Measurements from ENCODE around the gene TCF4. TPM values are rescaled to one million over a fixed set of nuclear protein-coding genes. Genes with fewer than 3 reads are reported as not detected.

Gene TCF4
- total and polyA plus RNA-seq, 2 of the 13 experiments (the other 11 are each of a cell fraction or from before 2014, with no cell fraction given): not detected

DNA sequence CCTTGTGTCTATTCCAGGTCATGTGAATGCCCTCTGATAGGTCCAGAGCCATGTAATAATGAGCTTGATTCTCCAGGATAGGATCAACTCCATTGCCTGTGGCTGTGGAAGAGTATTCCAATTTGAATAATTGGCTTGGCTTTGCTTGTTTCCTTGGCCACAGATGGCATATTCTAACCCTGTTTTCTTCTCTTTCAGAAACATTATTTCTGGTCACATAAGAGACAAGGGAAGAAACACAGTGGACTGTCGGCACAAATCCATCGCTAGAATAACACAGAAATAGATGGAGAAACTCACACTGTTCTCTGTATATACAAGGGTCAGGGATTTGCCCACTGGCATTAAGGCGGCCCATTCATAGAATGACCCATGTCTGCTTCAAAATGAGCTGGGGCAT lies 350.3 kb downstream of the TCF4 start:
- no TSS peak for BruUV-seq (replicated peaks)
- ChIA-PET POLR2A (no interaction called here), CTCF (ENCODE audit: low intra/inter-chr PET ratio, low total read pairs) (no interaction called here)
- Histone ChIP-seq H3K27me3 (ENCODE audit: control insufficient read depth in 1 of 2, insufficient read depth in 2 of 2, low read length in 2 of 2) (0 out of 5 replicates have a peak, but pooled peaks cover 0 to 6% of the 10 kb centered on the region in 2 experiments), H3K4me1 (ENCODE audit: insufficient read depth, low read length) (no peaks in the 10 kb centered on the region), H4K20me1 (ENCODE audit: insufficient read depth, low read length) (no peaks in the 10 kb centered on the region), H2AFZ (ENCODE audit: low read length) (no peak overlapping the region), H3K4me3 (replicated peaks in 1 of 3; ENCODE audit: insufficient read depth in 1 of 3, low read depth in 2 of 3, low read length in 3 of 3) (no peak overlapping the region), H3K9ac (ENCODE audit: insufficient read depth, low read depth, low read length) (no peak overlapping the region), H3K9me3 (ENCODE audit: low read length) (no peaks in the 10 kb centered on the region), H3K36me3 (replicated peaks in 1 of 2; ENCODE audit: control insufficient read depth in 1 of 2, insufficient read depth in 2 of 2, low read length in 2 of 2) (no peaks in the 10 kb centered on the region), H3K4me2 (ENCODE audit: low read depth, low read length) (no peak overlapping the region), H3K27ac (ENCODE audit: extremely low read length, insufficient read depth, low read length) (no peak overlapping the region), H3K79me2 (ENCODE audit: insufficient read depth, low read length) (no peaks in the 10 kb centered on the region)
- TF ChIP-seq, protein P1, sequence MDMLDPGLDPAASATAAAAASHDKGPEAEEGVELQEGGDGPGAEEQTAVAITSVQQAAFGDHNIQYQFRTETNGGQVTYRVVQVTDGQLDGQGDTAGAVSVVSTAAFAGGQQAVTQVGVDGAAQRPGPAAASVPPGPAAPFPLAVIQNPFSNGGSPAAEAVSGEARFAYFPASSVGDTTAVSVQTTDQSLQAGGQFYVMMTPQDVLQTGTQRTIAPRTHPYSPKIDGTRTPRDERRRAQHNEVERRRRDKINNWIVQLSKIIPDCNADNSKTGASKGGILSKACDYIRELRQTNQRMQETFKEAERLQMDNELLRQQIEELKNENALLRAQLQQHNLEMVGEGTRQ (IDR thresholded peaks at IDR 0.05; ENCODE audit: low read depth, low read length): no peak
- TF ChIP-seq, protein P1 (CRISPR knock-in tag; IDR thresholded peaks at IDR 0.05; ENCODE audit: borderline replicate concordance): no peak
- no peak for TF ChIP-seq RELA (CRISPR knock-in tag; IDR thresholded peaks at IDR 0.05)
- intact Hi-C loops (cut with micrococcal nuclease; ENCODE audit: unreplicated experiment): no loop called here
- no peak for ATAC-seq
- in situ Hi-C loops (cut with HindIII; ENCODE audit: extremely low pct_ligation_motif_present, low pct_unique_long_range_greater_than_20kb): loop anchor here (10.0 kb wide), 1 partner anchor 1337 kb away; no protein-coding TSS in a partner anchor
- no peak for DNase-seq (ENCODE audit: low spot score)
- WGBS (ENCODE audit: low lambda C conversion rate): 3% methylated on average over 3 of the region's 3 CpGs
- FAIRE-seq: no peak

DNA sequence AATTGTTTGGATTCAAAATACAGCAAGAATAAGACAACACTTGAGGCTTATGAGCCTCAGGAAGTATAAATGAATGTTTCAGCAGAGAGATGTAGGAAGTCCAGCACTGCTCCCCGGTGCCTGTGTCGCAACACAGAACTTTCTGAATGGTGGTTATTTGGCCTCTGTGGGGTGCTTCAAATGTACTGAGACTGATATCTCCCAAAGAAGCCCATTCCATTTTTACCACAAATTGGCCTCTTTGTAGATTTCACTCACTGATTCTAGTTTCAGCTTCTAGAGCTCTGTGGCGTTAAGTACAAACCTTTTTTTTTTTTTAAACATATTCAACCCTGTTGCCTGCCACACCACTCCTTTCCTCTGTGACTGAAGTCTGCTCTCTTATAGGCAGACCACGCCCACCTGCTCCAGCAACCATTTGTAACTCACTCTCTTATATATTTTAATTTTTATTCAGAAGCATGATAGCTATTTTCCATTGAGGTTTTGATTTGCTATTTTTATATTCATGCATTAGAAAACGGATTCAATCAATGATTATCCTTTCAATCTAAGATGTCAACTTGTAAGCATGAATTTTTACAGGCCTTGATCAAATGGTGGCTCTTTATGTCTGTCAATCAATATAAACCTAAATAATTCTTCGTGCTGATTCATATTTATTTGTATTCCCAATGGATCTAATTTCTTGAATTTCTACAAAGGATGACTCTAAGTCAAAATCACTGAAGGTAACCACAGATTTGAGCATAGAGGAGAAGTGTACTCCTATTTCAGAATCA lies 351.7 kb downstream of the TCF4 start:
- H3K27ac ChIP-seq (ENCODE audit: extremely low read length, insufficient read depth, low read length): no peak overlapping the region
- H3K4me2 ChIP-seq (ENCODE audit: low read depth, low read length): no peak overlapping the region
- DNase-seq (ENCODE audit: low spot score): no peak
- H3K4me3 ChIP-seq (replicated peaks in 1 of 3; ENCODE audit: insufficient read depth in 1 of 3, low read depth in 2 of 3, low read length in 3 of 3): no peak overlapping the region
- no peaks in the 10 kb centered on the region for H3K36me3 ChIP-seq (replicated peaks in 1 of 2; ENCODE audit: control insufficient read depth in 1 of 2, insufficient read depth in 2 of 2, low read length in 2 of 2)
- no peak for ATAC-seq
- WGBS (ENCODE audit: low lambda C conversion rate): 2% methylated on average over 6 of the region's 6 CpGs
- POLR2A ChIA-PET: no interaction called here
- H3K9ac ChIP-seq (ENCODE audit: insufficient read depth, low read depth, low read length): no peak overlapping the region
- FAIRE-seq: no peak
- H4K20me1 ChIP-seq (ENCODE audit: insufficient read depth, low read length): no peaks in the 10 kb centered on the region
- H3K4me1 ChIP-seq (ENCODE audit: insufficient read depth, low read length): no peaks in the 10 kb centered on the region
- intact Hi-C loops (cut with micrococcal nuclease; ENCODE audit: unreplicated experiment): no loop called here
- 0 out of 5 replicates have a peak, but pooled peaks cover 0 to 6% of the 10 kb centered on the region in 2 experiments for H3K27me3 ChIP-seq (ENCODE audit: control insufficient read depth in 1 of 2, insufficient read depth in 2 of 2, low read length in 2 of 2)
- H2AFZ ChIP-seq (ENCODE audit: low read length): no peak overlapping the region
- no peaks in the 10 kb centered on the region for H3K9me3 ChIP-seq (ENCODE audit: low read length)
- CTCF ChIA-PET (ENCODE audit: low intra/inter-chr PET ratio, low total read pairs): no interaction called here
- H3K79me2 ChIP-seq (ENCODE audit: insufficient read depth, low read length): no peaks in the 10 kb centered on the region
- no TSS peak for BruUV-seq (replicated peaks)
- in situ Hi-C loops (cut with HindIII; ENCODE audit: extremely low pct_ligation_motif_present, low pct_unique_long_range_greater_than_20kb): loop anchor here (10.0 kb wide), 1 partner anchor 1338 kb away; no protein-coding TSS in a partner anchor
- no peak for TF ChIP-seq RELA (CRISPR knock-in tag; IDR thresholded peaks at IDR 0.05)
- no peak for TF ChIP-seq MLLT10 (CRISPR knock-in tag; IDR thresholded peaks at IDR 0.05)
- no peak for TF ChIP-seq TAF15 (IDR thresholded peaks at IDR 0.05; ENCODE audit: low read depth, low read length, poor library complexity, severe bottlenecking)

Data from HepG2 (cell line).